Transverse colon (tissue), 4 donors: Measurements from ENCODE around the gene ADCY4.

Experiments
- CTCF ChIP-seq, 5 experiments: fragments of 200-600 bp in 3 of 5; fragments of 450-650 bp in 2 of 5; sonication (generic) in 3 of 5; IDR thresholded peaks; 1 replicate in 2 of 5; 2 replicates in 3 of 5; pipeline ENCODE4 v1.5.1; 2016 to 2017; ENCODE audit warnings: antibody characterized with exemption in 5 of 5, inconsistent platforms in 3 of 5, mild to moderate bottlenecking in 2 of 5, moderate library complexity in 1 of 5
- POLR2A ChIP-seq: fragments of 450-650 bp; IDR thresholded peaks from one replicate; pipeline ENCODE4 v1.6.1; 2016; ENCODE audit warnings: antibody characterized with exemption, mild to moderate bottlenecking, moderate library complexity
- POLR2AphosphoS5 ChIP-seq, 3 donors: sonication (generic); formaldehyde crosslinking; IDR thresholded peaks; one replicate each; pipeline ENCODE4 v1.6.1; 2016; ENCODE audit warnings: antibody characterized with exemption in 3 of 3

DNA sequence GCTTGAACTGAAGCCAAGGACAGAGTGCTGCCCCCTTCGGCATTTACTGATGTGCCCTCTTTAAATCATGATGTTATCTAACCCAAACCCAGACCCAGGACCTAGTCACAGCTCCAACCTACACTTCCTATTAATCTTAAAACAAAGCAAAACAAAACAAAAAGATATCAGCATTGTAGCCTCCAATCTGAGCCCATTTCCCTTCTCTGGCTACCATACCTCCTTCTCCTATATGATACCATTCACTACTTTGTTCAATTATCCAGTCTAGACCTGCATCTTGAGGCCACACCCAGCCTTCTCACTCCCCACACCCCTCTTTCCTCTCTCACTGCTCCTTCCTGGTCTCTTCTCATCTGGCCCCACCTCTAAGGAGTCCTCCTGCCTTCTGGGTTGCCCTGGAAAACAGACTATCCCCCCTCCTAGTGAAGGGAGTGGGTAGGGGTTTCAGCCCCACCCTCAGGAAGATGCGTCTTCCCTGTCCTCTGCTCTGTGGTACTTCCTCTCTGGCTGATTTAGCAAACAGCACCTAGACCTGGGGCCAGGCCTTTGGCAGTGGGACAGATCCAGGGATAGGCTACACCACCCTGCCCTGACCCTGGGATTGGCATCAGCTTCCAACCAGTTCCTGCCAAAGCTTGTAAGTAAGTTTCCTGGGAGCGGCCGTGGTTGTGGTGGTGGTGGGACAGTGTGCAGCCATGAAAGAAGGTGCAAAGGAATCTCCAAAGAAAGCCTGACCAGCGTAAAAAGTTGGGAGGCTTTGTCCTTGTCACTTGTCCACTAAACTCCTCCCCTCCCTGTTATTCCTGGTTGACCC is 20.3 kb downstream of the ADCY4 start:
- no peak for TF ChIP-seq POLR2A
- TF ChIP-seq CTCF (IDR thresholded peaks at IDR 0.05): no peak
- TF ChIP-seq POLR2AphosphoS5 (IDR thresholded peaks at IDR 0.05): no peak
